GM21723 (cell line): ENCODE results near the gene GYG2.
"Not testable (repeated sequence)": the region's sequence is repeated elsewhere in the genome, so short reads cannot be mapped to it uniquely, and the experiment has no call there.

Source experiments
- ATAC-seq: cut with Tn5 transposase; IDR thresholded peaks from one replicate; pipeline ENCODE4 v1.9.1; 2021; ENCODE audit warnings: mild to moderate bottlenecking, moderate library complexity; ENCODE audit not compliant: unreplicated experiment

The GYG2 gene

GRCh38 chrX:2828344-2828958 is at the start of gene GYG2:
Gene GYG2, plus strand, starts transcription at chrX:2828930. Its CDS starts 1,259 bp downstream, at chrX:2830189.
- ATAC-seq = no peak

DNA sequence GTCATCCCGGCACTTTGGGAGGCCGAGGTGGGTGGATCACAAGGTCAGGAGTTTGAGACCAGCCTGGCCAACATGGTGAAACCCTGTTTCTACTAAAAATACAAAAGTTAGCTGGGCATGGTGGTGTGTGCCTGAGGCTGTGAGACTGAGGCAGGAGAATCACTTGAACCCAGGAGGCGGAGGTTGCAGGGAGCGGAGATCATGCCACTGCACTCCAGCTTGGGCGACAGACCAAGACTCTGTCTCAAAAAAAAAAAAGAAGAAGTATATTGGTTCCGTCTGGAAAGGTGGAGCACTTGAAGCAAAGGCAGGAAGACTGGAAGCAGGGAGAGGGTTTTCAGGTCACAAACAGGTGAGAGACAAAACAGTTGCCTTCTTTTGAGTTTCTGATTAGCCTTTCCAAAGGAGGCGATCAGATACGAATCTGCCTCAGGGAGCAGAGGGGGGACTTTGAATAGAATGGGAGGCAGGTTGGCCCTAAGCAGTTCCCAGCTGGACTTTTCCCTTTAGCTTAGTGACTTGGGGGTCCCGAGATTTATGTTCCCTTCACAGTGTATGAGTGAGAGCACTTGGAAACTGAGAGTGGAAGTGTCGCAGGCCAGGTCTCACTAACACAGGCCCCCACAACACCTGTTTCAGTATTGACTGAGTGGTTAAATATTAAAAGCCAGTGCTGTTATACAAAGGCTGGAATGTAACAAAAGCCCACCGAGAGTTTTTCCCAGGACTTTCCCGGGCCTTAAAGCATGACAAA is 48.1 kb upstream of the GYG2 start:
- not testable (repeated sequence) for ATAC-seq

- ATAC-seq = no peak
Measured at GRCh38 chrX:2781226-2781571, 47.5 kb upstream of the GYG2 start.

DNA sequence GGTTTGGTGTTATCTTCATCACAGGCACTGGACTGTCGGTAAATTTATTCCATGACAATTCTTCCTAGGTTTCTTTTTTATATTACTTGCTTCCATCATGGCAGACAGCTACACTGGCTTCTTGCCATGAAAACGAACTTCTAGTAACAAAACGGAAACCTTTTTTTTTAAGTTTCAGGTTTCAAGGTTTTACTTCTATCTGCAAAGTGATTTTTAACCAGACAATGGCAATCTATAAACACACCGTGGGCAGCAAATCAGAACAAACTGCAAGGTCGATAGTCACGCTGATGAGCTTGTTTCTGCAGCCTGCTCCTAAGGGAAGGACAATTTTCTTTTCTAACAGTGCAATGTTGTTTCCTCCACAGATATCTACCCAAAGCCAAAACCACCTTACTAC is 47.0 kb upstream of the GYG2 start:
- ATAC-seq = no peak

GRCh38 chrX:2782171-2782570 is 46.6 kb upstream of the GYG2 start:
- ATAC-seq = no peak

DNA sequence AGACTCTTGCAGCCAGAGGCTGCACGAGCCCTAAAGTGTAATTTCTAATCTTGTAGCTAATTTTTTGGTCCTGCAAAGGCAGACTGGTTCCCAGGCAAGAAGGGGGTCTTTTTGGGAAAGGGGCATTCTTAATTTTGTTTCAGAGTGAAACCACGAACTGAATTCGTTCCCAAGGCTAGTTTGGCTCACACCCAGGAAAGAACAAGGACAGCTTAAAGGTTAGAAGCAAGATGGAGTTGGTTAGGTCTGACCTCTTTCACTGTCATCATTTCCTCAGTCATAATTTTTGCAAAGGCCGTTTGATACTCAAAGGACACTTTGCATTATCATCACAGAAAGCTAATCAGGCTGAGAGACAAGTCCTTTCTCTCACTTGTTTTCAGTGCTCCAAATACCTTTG is 46.0 kb upstream of the GYG2 start:
- no peak for ATAC-seq

DNA sequence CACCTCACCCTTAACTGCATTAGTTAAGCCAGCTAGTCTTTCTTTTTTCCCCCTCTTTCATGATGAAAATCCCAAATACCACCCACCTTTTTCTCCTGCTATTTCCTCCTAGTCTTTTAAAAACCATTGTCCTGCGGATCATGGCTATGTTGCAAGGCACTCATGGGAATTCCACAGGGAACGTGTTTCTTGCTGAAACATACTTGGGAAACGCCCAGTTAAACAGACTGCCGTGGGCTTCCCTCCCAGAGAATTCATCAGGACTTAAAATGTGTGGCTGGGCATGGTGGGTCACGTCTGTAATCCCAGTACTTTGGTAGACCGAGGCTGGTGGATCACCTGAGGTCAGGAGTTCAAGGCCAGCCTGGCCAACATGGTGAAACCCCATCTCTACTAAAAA is 44.7 kb upstream of the GYG2 start:
- no peak for ATAC-seq

DNA sequence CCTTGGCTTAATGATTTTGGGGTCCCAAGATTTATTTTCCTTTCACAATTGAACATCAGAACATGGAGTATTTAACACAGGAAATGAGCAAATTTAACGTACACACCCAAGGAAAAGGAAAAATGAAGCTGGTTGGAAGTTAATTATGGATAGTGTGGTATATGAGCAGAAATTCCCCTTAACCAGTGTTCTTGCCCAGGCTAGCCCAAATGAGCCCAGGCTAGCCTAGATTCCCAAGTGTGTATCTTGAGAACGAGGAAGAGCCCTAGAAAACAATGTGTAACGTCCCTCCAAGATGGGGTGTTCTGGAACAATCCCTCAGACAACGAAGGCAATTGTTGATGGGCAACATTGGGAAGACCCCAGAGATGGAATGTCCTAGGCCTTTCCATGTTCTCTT is 43.2 kb upstream of the GYG2 start:
- no peak for ATAC-seq

DNA sequence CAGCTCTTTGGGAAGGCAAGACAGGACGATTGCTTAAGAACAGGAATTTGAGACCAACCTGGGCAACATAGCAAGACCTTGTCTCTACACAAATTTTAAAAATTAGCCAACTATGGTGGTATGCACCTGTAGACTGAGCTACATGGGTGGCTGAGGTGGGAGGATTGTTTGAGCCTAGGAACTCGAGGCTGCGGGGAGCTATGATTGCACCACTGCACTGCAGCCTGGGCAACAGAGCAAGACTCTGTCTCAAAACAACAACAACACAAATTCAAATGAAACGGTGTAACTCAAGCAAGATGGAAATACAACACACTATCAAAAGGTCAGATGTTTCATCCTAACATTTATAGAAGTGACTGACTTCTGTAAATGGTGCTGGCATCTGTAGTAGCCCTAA is 39.8 kb upstream of the GYG2 start:
- no peak for ATAC-seq

- ATAC-seq = no peak
Measured at GRCh38 chrX:2789569-2789968, 39.2 kb upstream of the GYG2 start.

GRCh38 chrX:2793752-2794151 is 35.0 kb upstream of the GYG2 start:
- no peak for ATAC-seq

DNA sequence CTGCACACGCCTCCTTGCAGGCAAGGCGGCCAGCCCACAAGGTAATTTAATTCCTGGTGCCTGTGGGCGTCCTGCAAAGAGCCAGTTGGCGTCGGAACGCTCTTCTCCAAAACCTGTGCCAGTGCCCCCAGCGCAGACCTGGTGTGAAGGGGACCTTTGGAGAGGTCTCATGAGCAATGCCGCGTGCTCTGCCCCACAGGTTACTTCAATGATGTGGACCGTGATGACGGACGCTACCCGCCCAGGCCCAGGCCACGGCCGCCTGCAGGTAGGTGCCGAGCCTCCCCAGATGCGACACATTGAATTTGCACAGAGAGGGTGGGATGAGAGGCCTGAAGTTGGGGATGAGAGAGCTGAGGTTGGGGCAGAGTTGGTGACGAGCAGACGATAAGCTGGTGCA is 34.4 kb upstream of the GYG2 start:
- ATAC-seq = no peak

DNA sequence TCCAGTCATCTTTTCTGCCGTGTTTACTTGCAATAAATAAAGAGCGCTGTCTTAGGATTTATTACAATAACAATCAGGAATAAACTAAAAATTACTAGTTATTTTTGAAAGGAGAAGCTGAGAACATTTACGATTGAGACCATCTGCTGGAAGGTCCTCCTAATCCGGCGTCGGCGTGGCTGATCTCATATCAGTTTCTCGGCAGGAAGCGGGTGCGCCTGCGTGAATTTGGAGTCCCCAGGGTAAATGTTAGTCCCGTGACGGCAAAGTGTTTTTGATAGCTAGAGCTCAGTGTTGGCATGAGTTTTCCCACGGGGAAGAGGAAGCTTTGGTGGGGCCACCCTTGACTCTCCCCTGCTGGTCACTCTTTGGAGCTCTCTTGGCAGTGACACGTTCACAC is 31.9 kb upstream of the GYG2 start:
- ATAC-seq = not testable (repeated sequence)

- no peak for ATAC-seq
Measured at GRCh38 chrX:2799369-2799768, 29.4 kb upstream of the GYG2 start.

DNA sequence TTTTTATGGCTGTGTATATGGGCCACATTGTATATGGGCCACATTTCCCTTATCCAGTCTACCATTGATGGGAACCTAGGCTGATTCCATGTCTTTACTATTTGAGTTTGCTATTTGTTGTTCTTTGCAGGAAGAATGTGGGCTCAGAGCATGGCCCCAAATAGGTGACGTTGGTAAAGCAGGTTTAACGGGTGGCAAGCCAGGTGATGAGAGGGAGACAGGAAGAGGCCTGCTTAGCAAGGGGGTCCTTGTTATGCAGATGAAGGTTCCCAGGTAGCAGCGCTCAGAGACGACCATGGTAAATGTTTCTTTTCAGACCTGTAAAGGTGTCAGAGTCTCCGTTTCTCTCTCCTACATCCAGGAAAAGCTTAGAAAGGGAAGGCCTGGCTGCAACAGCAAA is 28.8 kb upstream of the GYG2 start:
- ATAC-seq = not testable (repeated sequence)

- no peak for ATAC-seq
Measured at GRCh38 chrX:2801223-2801622, 27.5 kb upstream of the GYG2 start.

DNA sequence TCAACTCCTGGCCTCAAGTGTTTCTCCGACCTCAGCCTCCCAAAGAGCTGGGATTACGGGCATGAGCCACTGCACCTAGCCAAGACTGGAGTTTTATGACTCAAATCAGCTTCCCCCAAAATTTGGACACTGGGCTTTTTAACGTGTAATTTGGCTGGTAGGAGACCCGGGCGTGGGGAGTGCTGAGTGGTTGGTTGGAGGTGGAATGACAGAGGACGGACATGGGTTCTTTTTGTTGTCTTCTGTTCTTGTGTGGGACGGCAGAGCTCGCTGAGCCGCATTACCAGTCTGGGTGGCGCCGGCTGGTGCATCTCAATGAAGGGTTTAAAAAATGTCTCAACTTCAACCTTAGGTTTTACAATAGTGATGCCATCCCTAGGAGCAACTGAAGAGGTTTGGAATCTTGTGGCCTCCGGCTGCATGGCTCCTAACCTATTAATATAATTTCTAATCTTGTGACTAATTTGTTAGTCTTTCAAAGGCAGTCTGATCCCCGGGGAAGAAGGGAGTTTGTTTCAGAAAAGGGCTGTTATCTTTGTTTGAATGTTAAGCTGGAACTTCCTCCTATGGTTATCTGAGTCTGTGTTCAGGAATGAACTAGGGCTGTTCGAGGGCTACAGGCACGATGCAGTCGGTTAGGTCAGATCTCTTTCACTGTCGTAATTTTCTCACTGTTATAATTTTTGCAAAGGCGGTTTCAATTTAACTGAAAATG is 26.2 kb upstream of the GYG2 start:
- not testable (repeated sequence) for ATAC-seq

GRCh38 chrX:2803486-2803885 is 25.2 kb upstream of the GYG2 start:
- not testable (repeated sequence) for ATAC-seq

- ATAC-seq = not testable (repeated sequence)
Measured at GRCh38 chrX:2804106-2804843, 24.5 kb upstream of the GYG2 start.

GRCh38 chrX:2804858-2805257 is 23.9 kb upstream of the GYG2 start:
- ATAC-seq = not testable (repeated sequence)

DNA sequence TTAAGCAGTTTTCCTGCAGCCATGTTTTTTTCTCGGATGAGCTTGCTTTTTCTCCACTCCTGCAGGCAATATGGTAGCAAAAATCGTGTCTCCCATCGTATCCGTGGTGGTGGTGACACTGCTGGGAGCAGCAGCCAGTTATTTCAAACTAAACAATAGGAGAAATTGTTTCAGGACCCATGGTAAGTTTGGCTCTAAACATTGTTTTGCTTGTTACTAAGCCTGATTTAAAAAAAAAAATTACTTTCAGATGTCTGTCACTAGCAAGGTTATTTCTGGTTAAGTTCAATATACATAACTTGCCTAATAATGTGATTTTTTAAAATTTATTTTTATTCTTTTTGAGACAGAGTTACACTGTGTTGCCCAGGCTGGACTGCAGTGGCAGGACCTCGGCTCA is 17.5 kb upstream of the GYG2 start:
- ATAC-seq = no peak
